CD14-positive monocyte (primary cell): ENCODE measurements around the gene MPV17L. TPM values are rescaled to one million over a fixed set of nuclear protein-coding genes. Genes with fewer than 3 reads are reported as not detected.
A peak's percentile ranks its signal among the peaks of the same experiment; 100 is the strongest.
"Not testable (repeated sequence)": the region's sequence is repeated elsewhere in the genome, so short reads cannot be mapped to it uniquely, and the experiment has no call there.

Source experiments
- DNase-seq, 3 donors: peaks; one replicate each; pipeline ENCODE4 v3.0.0-alpha.2; 2011 to 2022
- H2AFZ ChIP-seq: 2 replicates; pipeline ENCODE4 v1.6.0; 2012; ENCODE audit warnings: mild to moderate bottlenecking, low read depth, low read length, inconsistent platforms; ENCODE audit not compliant: insufficient read depth, poor library complexity, severe bottlenecking
- H3K27ac ChIP-seq, 2 donors: 1 replicate in 1 of 2; 2 replicates in 1 of 2; pipeline ENCODE4 v1.5.1; 2012 to 2013; ENCODE audit warnings: low read length in 2 of 2, control low read depth in 1 of 2, inconsistent platforms in 1 of 2, low read depth in 1 of 2, mild to moderate bottlenecking in 1 of 2
- H3K27me3 ChIP-seq, 2 donors: one replicate each; pipeline versions ENCODE4 v1.6.0 to v1.6.1; 2011 to 2013; ENCODE audit warnings: low read length in 2 of 2; ENCODE audit not compliant: control insufficient read depth in 2 of 2, insufficient read depth in 2 of 2
- H3K36me3 ChIP-seq, 2 donors: replicated peaks in 1 of 2; 1 replicate in 1 of 2; 2 replicates in 1 of 2; pipeline versions ENCODE4 v1.5.1 to v1.6.1; 2012 to 2013; ENCODE audit warnings: low read length in 2 of 2, control low read depth in 1 of 2, inconsistent platforms in 1 of 2, mild to moderate bottlenecking in 1 of 2; ENCODE audit not compliant: insufficient read depth in 2 of 2, control insufficient read depth in 1 of 2
- H3K4me1 ChIP-seq, 2 donors: 1 replicate in 1 of 2; 2 replicates in 1 of 2; pipeline versions ENCODE4 v1.5.1 to v1.6.1; 2012 to 2013; ENCODE audit warnings: low read length in 2 of 2, control low read depth in 1 of 2, inconsistent platforms in 1 of 2, mild to moderate bottlenecking in 1 of 2, moderate library complexity in 1 of 2; ENCODE audit not compliant: insufficient read depth in 2 of 2, control insufficient read depth in 1 of 2
- H3K4me2 ChIP-seq: replicated peaks from 2 replicates; pipeline ENCODE3; 2012; ENCODE audit warnings: low read length, moderate library complexity, mild to moderate bottlenecking; ENCODE audit not compliant: poor library complexity, severe bottlenecking; ENCODE audit errors: extremely low read depth
- H3K4me3 ChIP-seq, 3 experiments: fragments of 200-600 bp in 1 of 3; sonication (generic) in 1 of 3; replicated peaks in 1 of 3; 1 replicate in 2 of 3; 2 replicates in 1 of 3; pipeline ENCODE4 v1.5.1; 2011 to 2013; ENCODE audit warnings: low read length in 3 of 3, mild to moderate bottlenecking in 3 of 3, control low read depth in 2 of 3, low read depth in 2 of 3, inconsistent platforms in 1 of 3, moderate library complexity in 1 of 3
- H3K79me2 ChIP-seq: 2 replicates; pipeline ENCODE4 v1.6.0; 2012; ENCODE audit warnings: mild to moderate bottlenecking, control low read depth, inconsistent platforms, low read length, moderate library complexity; ENCODE audit not compliant: insufficient read depth
- H3K9ac ChIP-seq: 2 replicates; pipeline ENCODE4 v1.6.0; 2017; ENCODE audit warnings: low read length, mild to moderate bottlenecking; ENCODE audit not compliant: insufficient read depth, poor library complexity, severe bottlenecking
- H3K9me3 ChIP-seq, 2 donors: replicated peaks in 1 of 2; 1 replicate in 1 of 2; 2 replicates in 1 of 2; pipeline versions ENCODE4 v1.5.1 to v1.6.1; 2012 to 2013; ENCODE audit warnings: low read length in 2 of 2, control low read depth in 1 of 2; ENCODE audit not compliant: control insufficient read depth in 1 of 2, insufficient read depth in 1 of 2
- H4K20me1 ChIP-seq: 2 replicates; pipeline ENCODE4 v1.6.0; 2012; ENCODE audit warnings: mild to moderate bottlenecking, low read length, control low read depth, moderate library complexity; ENCODE audit not compliant: insufficient read depth
- H3K27ac Mint-ChIP-seq, 7 donors: one replicate each; pipeline ENCODE4 v1.8.0; 2020; ENCODE audit warnings: mild to moderate bottlenecking in 7 of 7, mixed read lengths in 7 of 7, moderate library complexity in 6 of 7, inconsistent platforms in 2 of 7
- H3K27me3 Mint-ChIP-seq, 3 donors: one replicate each; pipeline ENCODE4 v1.8.0; 2021 to 2022; ENCODE audit warnings: low read depth in 3 of 3, mild to moderate bottlenecking in 3 of 3, mixed read lengths in 3 of 3, moderate library complexity in 3 of 3, inconsistent platforms in 1 of 3
- H3K36me3 Mint-ChIP-seq, 2 donors: one replicate each; pipeline ENCODE4 v1.8.0; 2020; ENCODE audit warnings: mixed read lengths in 2 of 2, inconsistent platforms in 1 of 2, mild to moderate bottlenecking in 1 of 2
- H3K4me1 Mint-ChIP-seq: one replicate; pipeline ENCODE4 v1.8.0; 2020; ENCODE audit warnings: mild to moderate bottlenecking, mixed read lengths
- H3K4me3 Mint-ChIP-seq, 2 donors: one replicate each; pipeline ENCODE4 v1.8.0; 2020; ENCODE audit warnings: mild to moderate bottlenecking in 2 of 2, mixed read lengths in 2 of 2, moderate library complexity in 1 of 2
- H3K9me3 Mint-ChIP-seq, 7 donors: one replicate each; pipeline ENCODE4 v1.8.0; 2020 to 2022; ENCODE audit warnings: mixed read lengths in 7 of 7, mild to moderate bottlenecking in 6 of 7, moderate library complexity in 6 of 7, inconsistent platforms in 2 of 7
- WGBS: methylation state at CpG from one replicate; pipeline ENCODE4 v1.1.5; 2013; ENCODE audit warnings: missing lambda C conversion rate; ENCODE audit not compliant: insufficient coverage; 5-methylcytosine and 5-hydroxymethylcytosine counted together
- intact Hi-C, 2 donors: fragments of 100-400 bp; cut with micrococcal nuclease; formaldehyde crosslinking; loops; one replicate each; pipeline versions ENCODE4 v1.15.0 to v1.15.1; 2023
- polyA plus RNA-seq, 3 donors: library from polyadenylated mRNA; depleted of rRNA in 1 of 3; unstranded in 2 of 3; stranded (reverse) in 1 of 3; fragments of 300-500 nt in 2 of 3; fragments of >200 nt in 1 of 3; fragmentation: Illumina TruSeq in 2 of 3; gene quantifications; 1 replicate in 2 of 3; 2 replicates in 1 of 3; pipeline ENCODE4 v1.2.3, GENCODE V29; 2012 to 2021
- TF ChIP-seq, protein P1 (sequence below): fragments of 200-600 bp; IDR thresholded peaks from one replicate; pipeline ENCODE4 v1.8.0; 2022; ENCODE audit warnings: antibody characterized with exemption, mild to moderate bottlenecking

Gene MPV17L
- polyA plus RNA-seq, 3 donors = 0.13 to 0.58 TPM; not detected in 1

DNA sequence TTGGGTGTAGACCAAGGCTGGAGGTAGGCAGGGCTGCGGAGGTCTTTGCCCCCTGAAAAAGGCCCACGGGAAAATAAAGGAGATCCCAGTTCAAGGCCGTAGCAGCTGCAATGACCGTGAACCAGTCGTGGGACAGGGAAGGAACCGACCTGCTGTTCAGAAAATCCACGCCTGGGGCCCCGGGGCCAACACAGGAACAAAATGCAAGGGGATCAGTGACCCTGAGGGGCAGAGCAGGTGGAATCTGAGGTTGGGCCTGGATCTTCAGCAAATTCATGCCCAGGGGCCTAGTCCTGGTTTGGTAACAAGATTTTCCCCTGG lies 915 bp downstream of the MPV17L start:
- peaks cover 12% of the 10 kb centered on the region for H3K4me1 Mint-ChIP-seq
- H3K36me3 Mint-ChIP-seq, H3K27me3 ChIP-seq, H3K4me2 ChIP-seq, H3K9ac ChIP-seq, intact Hi-C loops, H3K36me3 ChIP-seq, H3K79me2 ChIP-seq, H3K4me1 ChIP-seq, H3K27ac ChIP-seq, H2AFZ ChIP-seq, H3K9me3 ChIP-seq, H4K20me1 ChIP-seq, DNase-seq, H3K4me3 ChIP-seq, H3K9me3 Mint-ChIP-seq: not testable (repeated sequence)
- 76% methylated on average over 8 of the region's 8 CpGs for WGBS
- peak overlapping the region; percentile 72 to 78 for H3K4me3 Mint-ChIP-seq
- H3K27me3 Mint-ChIP-seq = peaks cover 19 to 21% (median 19%) of the 10 kb centered on the region in 3 donors
- peak overlapping the region in 1 of 7 donors; percentile 25 for H3K27ac Mint-ChIP-seq

DNA sequence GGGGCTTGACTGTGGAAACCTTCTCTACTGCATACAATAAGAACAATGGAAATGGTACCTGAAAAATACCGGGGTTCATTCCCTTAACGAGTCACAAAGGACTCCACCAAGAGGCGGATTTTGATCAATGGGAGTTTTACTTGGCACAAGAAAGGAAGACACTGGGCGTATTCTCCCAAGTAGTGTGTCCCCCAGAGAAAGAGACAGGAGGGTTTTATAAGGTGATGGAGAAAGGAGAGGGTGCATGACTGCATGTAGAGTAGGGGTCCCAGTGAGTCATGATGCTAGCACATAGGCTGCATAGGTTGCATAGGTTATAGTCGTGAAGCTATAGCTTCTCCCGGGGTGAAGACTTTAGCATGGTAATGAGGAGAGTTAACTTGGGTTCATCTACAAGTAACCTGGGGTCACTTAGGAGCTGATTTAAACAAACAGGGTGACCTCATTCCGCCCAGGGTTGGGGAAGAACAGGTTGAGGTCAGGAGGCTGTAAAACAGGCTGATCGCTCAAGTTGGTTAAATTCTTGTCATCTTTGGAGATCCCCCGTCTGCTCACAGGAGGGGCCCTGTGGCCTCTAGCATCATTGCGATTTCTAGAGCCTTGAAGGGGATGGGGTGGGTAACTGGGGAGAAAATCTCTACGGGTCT lies 1.5 kb downstream of the MPV17L start:
- no peaks in the 10 kb centered on the region for H3K79me2 ChIP-seq
- H3K4me2 ChIP-seq = no peak overlapping the region
- DNase-seq = no peak
- intact Hi-C loops = no loop called here
- H3K9me3 ChIP-seq = no peaks in the 10 kb centered on the region
- Mint-ChIP-seq H3K27ac (no peak overlapping the region), H3K27me3 (peaks cover 19 to 21% (median 19%) of the 10 kb centered on the region in 3 donors), H3K9me3 (peaks cover 0 to 4% (median 0%) of the 10 kb centered on the region in 7 donors), H3K36me3 (no peaks in the 10 kb centered on the region), H3K4me1 (peaks cover 12% of the 10 kb centered on the region), H3K4me3 (peak overlapping the region in 1 of 2 donors; percentile 1)
- no peak overlapping the region for H3K9ac ChIP-seq
- no peaks in the 10 kb centered on the region for H3K27me3 ChIP-seq
- H3K36me3 ChIP-seq = no peaks in the 10 kb centered on the region
- 100% methylated on average over 5 of the region's 11 CpGs for WGBS
- no peak overlapping the region for H3K27ac ChIP-seq
- no peaks in the 10 kb centered on the region for H4K20me1 ChIP-seq
- H2AFZ ChIP-seq = no peak overlapping the region
- no peak overlapping the region for H3K4me3 ChIP-seq
- TF ChIP-seq, protein P1, sequence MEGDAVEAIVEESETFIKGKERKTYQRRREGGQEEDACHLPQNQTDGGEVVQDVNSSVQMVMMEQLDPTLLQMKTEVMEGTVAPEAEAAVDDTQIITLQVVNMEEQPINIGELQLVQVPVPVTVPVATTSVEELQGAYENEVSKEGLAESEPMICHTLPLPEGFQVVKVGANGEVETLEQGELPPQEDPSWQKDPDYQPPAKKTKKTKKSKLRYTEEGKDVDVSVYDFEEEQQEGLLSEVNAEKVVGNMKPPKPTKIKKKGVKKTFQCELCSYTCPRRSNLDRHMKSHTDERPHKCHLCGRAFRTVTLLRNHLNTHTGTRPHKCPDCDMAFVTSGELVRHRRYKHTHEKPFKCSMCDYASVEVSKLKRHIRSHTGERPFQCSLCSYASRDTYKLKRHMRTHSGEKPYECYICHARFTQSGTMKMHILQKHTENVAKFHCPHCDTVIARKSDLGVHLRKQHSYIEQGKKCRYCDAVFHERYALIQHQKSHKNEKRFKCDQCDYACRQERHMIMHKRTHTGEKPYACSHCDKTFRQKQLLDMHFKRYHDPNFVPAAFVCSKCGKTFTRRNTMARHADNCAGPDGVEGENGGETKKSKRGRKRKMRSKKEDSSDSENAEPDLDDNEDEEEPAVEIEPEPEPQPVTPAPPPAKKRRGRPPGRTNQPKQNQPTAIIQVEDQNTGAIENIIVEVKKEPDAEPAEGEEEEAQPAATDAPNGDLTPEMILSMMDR = no peak
- H3K4me1 ChIP-seq = peaks cover 0 to 8% of the 10 kb centered on the region in 2 donors
